Right renal cortex interstitium (tissue), 3 donors: Measurements from ENCODE around the gene RBBP9. TPM values are rescaled to one million over a fixed set of nuclear protein-coding genes. Genes with fewer than 3 reads are reported as not detected.
"Not testable (repeated sequence)": the region's sequence is repeated elsewhere in the genome, so short reads cannot be mapped to it uniquely, and the experiment has no call there.

Source experiments
- DNase-seq, 3 donors: peaks; one replicate each; pipeline ENCODE4 v3.0.0-alpha.2; 2013; ENCODE audit warnings: low read depth in 3 of 3, low spot score in 2 of 3
- polyA plus RNA-seq, 3 donors: library from polyadenylated mRNA; unstranded; fragments of 120-200 nt; gene quantifications; one replicate each; pipeline ENCODE4 v1.2.1, GENCODE V29; 2013; ENCODE audit not compliant: insufficient read length in 3 of 3

Gene RBBP9
- polyA plus RNA-seq, 3 donors, result 31.6 to 36.3 (median 34.0) TPM

GRCh38 chr20:18506744-18507143, 9.7 kb upstream of the RBBP9 start:
- DNase-seq, result no peak

- no peak for DNase-seq
These were observed 7.5 kb upstream of the RBBP9 start for GRCh38 chr20:18504479-18505060.

- DNase-seq, result not testable (repeated sequence)
These were observed 4.6 kb upstream of the RBBP9 start for GRCh38 chr20:18501672-18502071.

- DNase-seq, result no peak
These were observed 578 bp upstream of the RBBP9 start for GRCh38 chr20:18497603-18498002.

- no peak for DNase-seq
These were observed 983 bp downstream of the RBBP9 start for GRCh38 chr20:18496042-18496441.

- DNase-seq, result no peak
These were observed 8.7 kb downstream of the RBBP9 start for GRCh38 chr20:18488301-18488700.

GRCh38 chr20:18481596-18481995, 15.4 kb downstream of the RBBP9 start:
- DNase-seq, result no peak

GRCh38 chr20:18477821-18478220, 19.2 kb downstream of the RBBP9 start:
- no peak for DNase-seq

GRCh38 chr20:18477218-18477617, 19.8 kb downstream of the RBBP9 start:
- DNase-seq, result no peak

GRCh38 chr20:18466894-18467730, 29.9 kb downstream of the RBBP9 start, which contains the start of the genes DZANK1 and POLR3F:
Gene DZANK1, minus strand, starts transcription at chr20:18467030. Its CDS starts 1,672 bp downstream, at chr20:18465358.
Gene POLR3F, plus strand, starts transcription at chr20:18467390. Its CDS starts 117 bp downstream, at chr20:18467507.
- DNase-seq, result peak; percentile 92 to 96 (median 96)

GRCh38 chr20:18466574-18466893, 30.5 kb downstream of the RBBP9 start:
- DNase-seq, result no peak

- DNase-seq, result no peak
These were observed 31.4 kb downstream of the RBBP9 start for GRCh38 chr20:18465536-18466200.

GRCh38 chr20:18456600-18456999, 40.4 kb downstream of the RBBP9 start:
- no peak for DNase-seq

- DNase-seq, result no peak
These were observed 53.1 kb downstream of the RBBP9 start for GRCh38 chr20:18443886-18444285.

- DNase-seq, result no peak
These were observed 56.6 kb downstream of the RBBP9 start for GRCh38 chr20:18440403-18440802.

GRCh38 chr20:18436847-18437246, 60.2 kb downstream of the RBBP9 start:
- no peak for DNase-seq

Other genes starting within 250 kb of the RBBP9 start
- 10 to 100 TPM; 24.3 to 26.1 (median 25.4) TPM for gene ZNF133, start 208.7 kb downstream of the RBBP9 start, polyA plus RNA-seq
- 1 to 10 TPM; 5.9 to 6.8 (median 6.5) TPM for gene DZANK1, start 30.2 kb downstream of the RBBP9 start, polyA plus RNA-seq
- gene POLR3F, start 29.8 kb downstream of the RBBP9 start, polyA plus RNA-seq, result 10 to 100 TPM; 15.7 to 18.9 (median 17.0) TPM
- gene SEC23B, start 10.7 kb upstream of the RBBP9 start, polyA plus RNA-seq, result 10 to 100 TPM; 68.1 to 76.0 (median 75.9) TPM
- 10 to 100 TPM; 80.8 to 85.4 (median 83.2) TPM for gene SMIM26, start 70.2 kb upstream of the RBBP9 start, polyA plus RNA-seq
- gene DTD1, start 90.8 kb upstream of the RBBP9 start, polyA plus RNA-seq, result 10 to 100 TPM; 30.9 to 37.5 (median 32.8) TPM